Measurements from ENCODE around the gene NDUFB7. TPM values are rescaled to one million over a fixed set of nuclear protein-coding genes. Genes with fewer than 3 reads are reported as not detected.

NDUFB7 gene
- total RNA-seq, 2 donors from 2014 or later: 79.7 to 132 TPM

DNA sequence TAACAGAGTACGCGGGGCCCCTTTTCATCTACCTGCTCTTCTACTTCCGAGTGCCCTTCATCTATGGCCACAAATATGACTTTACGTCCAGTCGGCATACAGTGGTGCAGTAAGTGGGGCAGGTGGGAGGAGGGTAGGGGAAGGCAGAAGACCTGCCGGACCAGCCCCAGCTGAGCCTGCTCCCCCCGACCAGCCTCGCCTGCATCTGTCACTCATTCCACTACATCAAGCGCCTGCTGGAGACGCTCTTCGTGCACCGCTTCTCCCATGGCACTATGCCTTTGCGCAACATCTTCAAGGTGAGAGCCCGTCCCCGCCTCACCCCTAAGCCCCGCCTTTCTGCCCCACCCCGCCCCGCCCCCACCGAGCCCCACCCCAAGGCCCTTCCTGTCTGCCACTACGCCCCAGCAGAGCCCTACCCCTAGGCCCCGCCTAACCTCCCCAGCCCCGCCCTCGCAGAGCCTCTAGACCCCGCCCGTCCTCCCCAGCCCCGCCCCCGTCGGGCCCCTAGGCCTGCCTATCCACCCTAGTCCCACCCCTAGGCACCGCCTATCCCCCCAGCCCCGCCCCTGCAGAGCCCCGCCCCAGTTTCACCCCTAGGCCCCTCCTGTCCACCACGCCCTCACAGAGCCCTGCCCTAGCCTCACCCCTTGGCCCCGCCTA lies 7.7 kb downstream of the NDUFB7 start:
- Mint-ChIP-seq H3K9me3 (no peaks in the 10 kb centered on the region), H3K4me3 (no peak overlapping the region), H3K27ac (peak overlapping the region; percentile 65), H3K36me3 (ENCODE audit: low read depth) (peaks cover 33% of the 10 kb centered on the region), H3K27me3 (no peaks in the 10 kb centered on the region), H3K4me1 (peaks cover 5% of the 10 kb centered on the region)
- ATAC-seq (replicated peaks): peak; percentile 83

DNA sequence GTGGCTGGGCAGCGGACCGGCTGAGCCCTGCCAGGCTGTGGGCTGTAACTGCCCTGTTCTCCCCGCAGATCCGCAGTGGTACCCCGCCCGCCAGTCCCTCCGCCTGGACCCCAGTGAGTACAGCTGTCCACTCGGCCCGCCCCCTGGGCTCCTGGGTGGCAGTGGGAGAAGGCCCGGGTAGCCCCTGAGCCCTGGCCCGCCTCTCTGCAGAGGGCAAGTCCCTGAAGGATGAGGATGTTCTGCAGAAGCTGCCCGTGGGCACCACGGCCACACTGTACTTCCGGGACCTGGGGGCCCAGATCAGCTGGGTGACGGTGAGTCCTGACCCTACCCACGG lies 8.3 kb downstream of the NDUFB7 start:
- peak overlapping the region; percentile 65 for H3K27ac Mint-ChIP-seq
- no peak overlapping the region for H3K4me3 Mint-ChIP-seq
- peaks cover 30% of the 10 kb centered on the region for H3K36me3 Mint-ChIP-seq (ENCODE audit: low read depth)
- no peak for ATAC-seq (replicated peaks)
- H3K4me1 Mint-ChIP-seq: peaks cover 4% of the 10 kb centered on the region
- H3K27me3 Mint-ChIP-seq: no peaks in the 10 kb centered on the region
- no peaks in the 10 kb centered on the region for H3K9me3 Mint-ChIP-seq

DNA sequence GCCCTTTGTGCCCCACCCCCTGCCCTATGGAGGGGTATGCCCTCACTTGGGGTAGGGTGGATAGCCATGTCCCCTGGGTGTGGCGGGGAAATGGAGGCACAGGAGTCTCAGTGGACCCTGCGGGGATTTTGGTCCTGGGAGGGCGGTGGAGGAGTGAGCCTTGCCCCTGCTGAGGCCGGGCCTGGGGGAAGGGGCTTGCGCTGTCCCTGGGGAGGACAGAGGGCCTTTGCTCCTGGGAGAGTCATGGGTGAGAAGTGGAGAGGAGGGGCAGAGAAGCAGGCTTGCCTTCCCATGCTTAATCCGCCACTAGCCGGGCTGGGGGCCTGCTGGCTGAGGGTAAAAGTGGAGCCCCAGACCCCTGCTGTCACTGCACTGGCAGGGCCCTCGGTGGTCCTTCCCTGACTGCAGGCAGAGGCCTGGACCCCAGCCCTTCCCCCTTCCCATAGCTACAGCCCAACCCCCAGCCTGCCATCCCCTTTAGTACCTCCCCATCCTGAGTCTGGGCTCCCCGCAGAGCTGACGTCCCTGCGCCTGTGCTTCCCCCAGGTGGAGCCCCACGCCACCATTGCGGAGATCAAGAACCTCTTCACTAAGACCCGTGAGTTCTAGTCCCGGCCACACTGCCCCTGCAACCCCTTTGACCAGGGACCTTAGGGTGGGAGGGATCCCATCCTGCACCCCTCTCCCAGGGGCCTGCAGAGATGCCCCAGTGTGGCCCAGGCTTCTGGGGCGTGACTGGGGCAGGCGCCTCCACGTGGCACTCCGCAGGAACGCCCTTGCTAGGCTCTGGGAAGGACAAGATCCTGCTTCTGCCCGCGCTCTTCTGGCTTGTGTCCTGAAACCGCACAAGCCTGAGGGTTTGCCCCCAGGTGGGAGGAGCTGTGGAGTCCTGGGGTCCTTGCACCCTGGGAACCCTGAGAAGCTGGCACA lies 8.9 kb downstream of the NDUFB7 start:
- Mint-ChIP-seq H3K36me3 (ENCODE audit: low read depth) (peaks cover 23% of the 10 kb centered on the region), H3K4me1 (no peaks in the 10 kb centered on the region), H3K9me3 (no peaks in the 10 kb centered on the region), H3K4me3 (no peak overlapping the region), H3K27ac (no peak overlapping the region), H3K27me3 (no peaks in the 10 kb centered on the region)
- ATAC-seq (replicated peaks): no peak

DNA sequence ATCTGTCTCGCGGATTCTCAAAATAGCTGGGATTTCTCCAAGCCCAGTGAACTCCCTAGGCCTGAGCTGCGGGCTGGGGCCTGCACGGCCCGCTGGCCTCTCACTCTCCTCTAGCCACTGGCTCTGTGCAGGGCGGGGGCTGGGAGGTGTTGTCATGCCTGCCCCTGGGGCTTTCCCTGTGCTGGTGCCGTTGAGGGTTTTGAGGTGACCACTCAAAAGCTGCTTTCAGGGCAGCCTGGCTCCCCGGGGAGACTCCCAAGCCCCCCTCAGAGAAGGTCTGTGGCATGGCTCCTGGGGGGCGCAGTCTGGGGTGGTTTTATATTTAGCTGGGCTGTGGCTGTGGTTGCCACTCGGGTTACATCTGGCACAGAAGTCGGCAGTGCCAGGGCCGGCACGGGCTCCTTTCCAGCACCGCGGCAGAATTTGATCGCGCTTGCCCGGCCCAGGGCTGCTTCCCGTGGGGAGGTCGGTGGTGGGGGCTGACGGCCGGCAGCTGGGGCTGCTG lies 10.0 kb downstream of the NDUFB7 start:
- no peaks in the 10 kb centered on the region for H3K9me3 Mint-ChIP-seq
- no peaks in the 10 kb centered on the region for H3K27me3 Mint-ChIP-seq
- no peak overlapping the region for H3K4me3 Mint-ChIP-seq
- peaks cover 13% of the 10 kb centered on the region for H3K36me3 Mint-ChIP-seq (ENCODE audit: low read depth)
- ATAC-seq (replicated peaks): no peak
- H3K27ac Mint-ChIP-seq: no peak overlapping the region
- H3K4me1 Mint-ChIP-seq: no peaks in the 10 kb centered on the region

DNA sequence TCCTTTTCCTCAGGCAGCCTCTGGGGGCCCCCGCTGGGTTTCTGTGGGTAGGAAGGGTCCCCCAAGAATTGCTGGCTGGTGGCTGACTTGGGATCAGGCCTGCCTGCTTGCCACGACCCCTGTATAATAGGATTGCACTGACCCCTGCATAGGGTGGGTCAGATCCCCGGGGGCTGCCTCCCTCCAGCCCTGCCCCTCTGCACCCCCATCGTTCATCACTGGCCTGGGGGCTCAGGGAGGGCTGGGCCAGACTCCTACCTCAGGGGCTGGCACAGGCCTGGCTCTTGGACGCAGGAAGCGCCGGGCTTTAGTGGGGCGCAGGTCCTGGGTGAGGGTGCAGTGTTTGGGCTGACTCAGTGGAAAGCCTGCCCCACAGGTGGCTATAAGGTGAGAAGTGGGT lies 10.6 kb downstream of the NDUFB7 start:
- no peak for ATAC-seq (replicated peaks)

DNA sequence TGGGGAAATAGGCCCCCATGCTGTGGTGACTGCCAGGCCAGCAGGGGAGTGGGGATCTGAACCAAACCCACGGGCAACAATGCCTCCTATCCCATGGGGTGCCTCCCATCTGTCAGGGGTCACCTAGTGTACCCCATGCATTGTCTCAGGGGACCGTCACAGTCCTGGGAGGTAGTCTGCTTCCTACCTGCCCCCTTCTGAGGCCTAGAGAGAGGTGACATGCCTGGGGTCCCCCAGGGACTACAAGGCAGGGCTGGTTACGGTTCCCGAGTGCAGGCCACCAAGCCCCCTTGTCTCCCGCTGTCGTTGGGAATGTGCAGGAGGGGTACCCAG lies 11.1 kb downstream of the NDUFB7 start:
- H3K4me1 Mint-ChIP-seq: peaks cover 11% of the 10 kb centered on the region
- H3K4me3 Mint-ChIP-seq: no peak overlapping the region
- ATAC-seq (replicated peaks): no peak
- H3K36me3 Mint-ChIP-seq (ENCODE audit: low read depth): peaks cover 16% of the 10 kb centered on the region
- peak overlapping the region; percentile 69 for H3K27ac Mint-ChIP-seq
- H3K27me3 Mint-ChIP-seq: no peaks in the 10 kb centered on the region
- no peaks in the 10 kb centered on the region for H3K9me3 Mint-ChIP-seq

More for the DNA sequence above, 10.6 kb downstream of the NDUFB7 start:
- Mint-ChIP-seq H3K4me1 (peaks cover 6% of the 10 kb centered on the region), H3K27ac (no peak overlapping the region), H3K4me3 (no peak overlapping the region), H3K9me3 (no peaks in the 10 kb centered on the region), H3K27me3 (no peaks in the 10 kb centered on the region), H3K36me3 (ENCODE audit: low read depth) (peaks cover 16% of the 10 kb centered on the region)

DNA sequence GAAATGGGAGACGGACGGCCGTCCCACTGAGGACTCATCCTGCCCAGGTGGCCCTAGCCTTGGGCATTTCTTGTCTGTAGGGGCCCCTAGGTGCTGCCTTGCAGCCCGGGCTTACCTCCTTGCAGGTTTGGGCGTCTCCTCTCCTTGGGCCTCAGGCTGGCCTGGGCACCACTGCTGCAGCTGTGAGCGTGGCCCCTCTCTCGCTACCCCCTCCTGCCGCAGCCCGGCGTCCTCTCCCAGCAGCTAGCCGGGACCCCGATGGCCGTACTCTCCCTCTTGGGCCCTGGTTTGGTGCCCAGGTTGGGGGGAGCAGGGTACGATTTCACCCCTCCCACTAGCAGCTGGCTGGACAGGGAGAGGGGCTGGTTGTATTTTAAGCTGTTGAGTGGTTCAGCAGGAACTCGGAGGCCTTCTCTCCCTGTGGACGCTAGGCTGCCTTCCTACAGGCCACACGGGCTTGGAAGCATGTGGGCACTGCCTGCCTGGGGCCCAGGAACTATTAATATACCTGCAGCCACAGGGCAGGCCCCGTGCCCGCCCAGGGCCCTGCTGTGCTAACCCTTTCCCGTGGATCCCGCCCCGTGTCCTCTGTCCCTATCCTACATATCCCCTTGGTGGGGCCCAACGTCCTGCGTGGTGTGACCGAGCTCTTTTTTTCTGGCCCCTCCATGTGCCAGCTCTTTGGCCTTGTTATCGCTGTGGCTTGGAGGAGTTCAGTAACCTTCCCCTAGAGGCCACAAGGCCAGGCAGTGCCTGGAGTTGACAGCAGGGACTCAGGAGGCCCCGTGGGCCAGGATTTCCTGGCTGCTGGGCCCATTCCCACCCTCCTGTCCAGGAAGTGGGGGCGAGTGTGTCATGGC lies 11.7 kb downstream of the NDUFB7 start:
- peak overlapping the region; percentile 69 for H3K27ac Mint-ChIP-seq
- peaks cover 13% of the 10 kb centered on the region for H3K4me1 Mint-ChIP-seq
- peaks cover 15% of the 10 kb centered on the region for H3K36me3 Mint-ChIP-seq (ENCODE audit: low read depth)
- ATAC-seq (replicated peaks): no peak
- no peaks in the 10 kb centered on the region for H3K9me3 Mint-ChIP-seq
- H3K4me3 Mint-ChIP-seq: no peak overlapping the region
- no peaks in the 10 kb centered on the region for H3K27me3 Mint-ChIP-seq

DNA sequence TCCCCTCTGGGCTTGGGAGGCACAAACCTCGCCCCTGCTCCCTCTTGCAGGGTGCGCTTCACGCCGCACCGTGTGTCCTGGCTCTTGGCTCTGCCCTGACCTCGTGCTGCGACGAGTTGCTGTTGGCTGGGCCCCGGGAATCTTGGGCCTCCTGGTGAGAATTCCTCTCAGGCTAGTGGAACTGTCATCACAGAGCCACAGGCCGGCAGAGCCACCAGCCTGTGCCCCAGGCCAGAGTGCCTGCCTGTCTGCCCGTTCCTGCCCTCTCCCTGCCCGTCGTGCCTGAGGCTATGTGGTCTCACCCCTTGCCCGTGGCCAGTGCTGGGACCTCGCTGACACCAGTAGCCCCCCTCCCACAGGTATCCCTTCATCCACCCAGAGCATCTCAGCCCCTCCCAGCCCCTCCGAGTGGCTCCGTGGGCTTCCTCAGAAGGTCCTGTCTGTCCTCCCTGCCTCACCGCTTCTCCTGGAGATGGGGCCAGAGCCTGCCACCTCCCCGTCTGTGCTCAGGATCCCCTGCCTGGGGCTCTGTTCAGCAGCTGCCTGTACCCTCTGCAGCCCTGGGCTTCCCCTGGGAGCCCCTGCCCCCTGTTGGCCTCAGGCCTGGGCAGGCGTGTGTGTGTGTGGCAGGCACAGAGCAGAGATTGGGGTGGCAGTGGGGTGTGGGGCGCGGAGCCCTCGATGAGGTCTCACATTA lies 13.3 kb downstream of the NDUFB7 start:
- Mint-ChIP-seq H3K4me3 (no peak overlapping the region), H3K27ac (no peak overlapping the region), H3K27me3 (no peaks in the 10 kb centered on the region), H3K9me3 (no peaks in the 10 kb centered on the region), H3K36me3 (ENCODE audit: low read depth) (peaks cover 10% of the 10 kb centered on the region), H3K4me1 (peaks cover 13% of the 10 kb centered on the region)
- ATAC-seq (replicated peaks): no peak

DNA sequence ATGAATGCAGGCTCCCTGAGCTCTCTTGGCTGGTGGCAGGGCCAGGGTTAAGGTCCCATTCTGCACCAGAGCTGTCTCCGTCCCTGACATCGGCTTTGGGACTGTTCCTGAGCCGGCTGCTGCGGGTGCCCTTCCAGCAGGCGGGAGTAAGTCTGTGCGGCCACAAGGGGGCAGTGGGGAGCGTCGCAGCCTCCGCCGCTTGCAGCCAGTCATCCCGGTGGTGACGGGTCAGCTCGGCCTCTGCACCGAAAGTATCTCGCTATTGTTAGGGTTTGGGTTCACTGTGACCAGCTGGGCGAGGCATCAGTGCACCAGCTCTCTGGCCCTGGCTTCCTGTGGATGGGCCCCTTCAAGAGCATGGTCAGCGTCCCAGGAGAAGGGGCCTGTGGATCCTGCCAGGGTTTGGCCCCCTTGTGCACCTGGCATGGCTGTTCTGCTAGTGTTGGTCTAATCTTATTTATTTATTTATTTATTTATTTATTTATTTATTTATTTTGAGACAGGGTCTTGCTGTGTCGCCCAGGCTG lies 15.1 kb downstream of the NDUFB7 start:
- peak; percentile 84 for ATAC-seq (replicated peaks)
- Mint-ChIP-seq H3K36me3 (ENCODE audit: low read depth) (peaks cover 10% of the 10 kb centered on the region), H3K27ac (peak overlapping the region; percentile 90), H3K27me3 (no peaks in the 10 kb centered on the region), H3K4me1 (peaks cover 13% of the 10 kb centered on the region), H3K9me3 (no peaks in the 10 kb centered on the region), H3K4me3 (peak overlapping the region; percentile 70)

DNA sequence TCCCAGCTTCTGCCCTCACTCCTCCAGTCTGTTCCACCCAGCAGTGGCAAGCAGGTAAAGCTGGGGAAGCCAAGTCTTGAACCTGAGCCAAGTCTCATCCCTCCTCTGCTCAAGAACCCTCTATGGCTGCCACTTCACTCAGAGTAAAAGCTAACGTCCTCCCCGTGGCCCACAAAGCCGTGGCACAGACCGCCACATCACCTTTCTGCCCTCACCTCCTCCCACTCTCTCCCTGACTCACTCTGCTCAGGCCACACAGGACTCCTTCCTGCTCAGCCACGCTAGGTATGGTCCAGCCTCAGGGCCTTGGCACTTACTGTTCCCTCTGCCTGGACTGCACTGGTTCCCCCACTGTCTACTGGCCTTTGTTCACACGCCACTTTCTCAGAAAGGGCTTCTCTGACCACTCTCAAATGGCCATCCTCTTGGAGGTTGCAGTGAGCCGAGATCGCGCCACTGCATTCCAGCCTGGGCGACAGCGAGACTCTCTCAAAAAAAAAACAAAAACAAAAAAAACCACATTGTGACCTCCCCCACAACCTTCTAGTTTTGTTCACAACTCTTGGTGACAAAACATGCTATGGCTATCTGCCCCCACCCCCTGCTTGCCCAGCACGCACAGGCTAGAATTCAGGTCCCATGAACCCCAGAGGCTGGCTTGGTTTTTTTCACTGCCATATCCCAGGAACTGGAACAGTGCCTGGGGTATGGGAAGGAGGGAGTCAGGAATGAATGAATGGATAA lies 15.8 kb downstream of the NDUFB7 start:
- peaks cover 10% of the 10 kb centered on the region for H3K36me3 Mint-ChIP-seq (ENCODE audit: low read depth)
- peak overlapping the region; percentile 70 for H3K4me3 Mint-ChIP-seq
- peak overlapping the region; percentile 90 for H3K27ac Mint-ChIP-seq
- no peaks in the 10 kb centered on the region for H3K9me3 Mint-ChIP-seq
- H3K27me3 Mint-ChIP-seq: no peaks in the 10 kb centered on the region
- ATAC-seq (replicated peaks): peak; percentile 84
- H3K4me1 Mint-ChIP-seq: peaks cover 13% of the 10 kb centered on the region

DNA sequence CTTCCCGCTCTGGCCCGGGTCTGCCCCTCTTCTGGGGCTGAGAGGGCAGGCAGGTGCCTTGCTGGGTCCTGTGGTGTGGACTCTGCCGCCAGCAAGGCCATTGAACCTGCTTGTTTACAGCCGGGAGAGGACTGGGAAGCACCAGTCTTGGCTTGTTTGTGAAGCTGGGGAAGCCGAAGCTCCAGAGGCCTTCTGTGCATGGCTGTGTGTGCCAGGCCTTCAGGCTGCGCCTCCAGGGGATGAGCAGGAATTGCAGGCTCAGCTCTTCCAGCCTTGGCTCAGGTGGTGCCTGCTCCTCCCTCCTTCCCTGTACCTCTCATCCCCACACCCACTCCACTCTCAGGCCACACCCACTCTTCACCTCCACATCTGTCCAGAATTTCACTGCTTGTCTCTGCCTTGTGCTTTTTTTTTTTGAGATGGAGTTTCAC lies 17.5 kb downstream of the NDUFB7 start:
- peaks cover 16% of the 10 kb centered on the region for H3K36me3 Mint-ChIP-seq (ENCODE audit: low read depth)
- ATAC-seq (replicated peaks): no peak
- no peak overlapping the region for H3K4me3 Mint-ChIP-seq
- H3K4me1 Mint-ChIP-seq: peaks cover 19% of the 10 kb centered on the region
- H3K27me3 Mint-ChIP-seq: no peaks in the 10 kb centered on the region
- H3K9me3 Mint-ChIP-seq: no peaks in the 10 kb centered on the region
- no peak overlapping the region for H3K27ac Mint-ChIP-seq

DNA sequence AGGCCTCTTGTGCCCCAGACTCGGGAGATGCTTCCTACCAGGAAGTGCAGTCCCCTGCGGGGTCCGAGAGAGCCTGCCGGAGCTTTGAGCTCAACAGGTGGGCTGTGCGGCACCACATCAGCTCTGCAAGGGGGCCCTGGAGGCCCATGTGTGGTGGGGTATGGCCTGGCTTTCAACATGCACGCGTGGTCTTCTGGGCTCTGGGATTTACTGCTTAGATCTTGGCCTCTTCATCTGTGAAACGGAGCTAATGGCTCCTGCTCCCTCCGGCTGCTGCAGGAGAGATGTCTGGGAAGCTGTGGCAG lies 18.0 kb downstream of the NDUFB7 start:
- H3K4me3 Mint-ChIP-seq: no peak overlapping the region
- peaks cover 17% of the 10 kb centered on the region for H3K36me3 Mint-ChIP-seq (ENCODE audit: low read depth)
- no peaks in the 10 kb centered on the region for H3K9me3 Mint-ChIP-seq
- peaks cover 19% of the 10 kb centered on the region for H3K4me1 Mint-ChIP-seq
- no peak for ATAC-seq (replicated peaks)
- peak overlapping the region; percentile 66 for H3K27ac Mint-ChIP-seq
- no peaks in the 10 kb centered on the region for H3K27me3 Mint-ChIP-seq
